A549 (cell line): ENCODE results near the gene SLC39A3. TPM values are rescaled to one million over a fixed set of nuclear protein-coding genes. Genes with fewer than 3 reads are reported as not detected.

Experiments used
- ATAC-seq, 2 experiments: fragments of 200-7000 bp in 1 of 2; fragments of >200 bp in 1 of 2; cut with Nextera tagmentation in 1 of 2; cut with Tn5 transposase in 1 of 2; 3 replicates each; pipeline versions ENCODE4 v1.8.0 to v1.9.1; 2018 to 2020; ENCODE audit warnings: mild to moderate bottlenecking in 1 of 2, moderate library complexity in 1 of 2
- CTCF ChIA-PET: fragments of 300-600 bp; sonication (Branson Sonifier 250); formaldehyde crosslinking; extraction: SDS; loops from one replicate; lab custom pipeline; 2021; ENCODE audit warnings: antibody characterized with exemption, inconsistent platforms; lab: Yijun Ruan, JAX
- POLR2A ChIA-PET: fragments of 350-600 bp; formaldehyde crosslinking; extraction: SDS; loops from one replicate; lab custom pipeline; 2021; ENCODE audit warnings: antibody characterized with exemption, inconsistent platforms; lab: Yijun Ruan, JAX
- DNase-seq, 2 experiments: peaks; one replicate each; pipeline versions ENCODE4 v3.0.0 to v3.0.0-alpha.2; 2011 to 2016; ENCODE audit warnings: low read depth in 1 of 2, low spot score in 1 of 2
- FAIRE-seq: peaks from 2 replicates; lab custom pipeline; 2011; peaks lifted over from hg19 to GRCh38; lab: Jason Lieb, UNC
- H3K27ac ChIP-seq, 2 experiments: fragments of >200 bp; sonication (Bioruptor Twin); formaldehyde crosslinking; 3 replicates each; pipeline ENCODE4 v1.5.1; 2016 to 2017
- H3K4me1 ChIP-seq: fragments of >200 bp; sonication (Bioruptor Twin); formaldehyde crosslinking; 3 replicates; pipeline ENCODE4 v1.6.1; 2016
- H3K4me2 ChIP-seq: fragments of >200 bp; sonication (Bioruptor Twin); formaldehyde crosslinking; 3 replicates; pipeline ENCODE4 v1.6.1; 2016
- H3K4me3 ChIP-seq: fragments of >200 bp; sonication (Bioruptor Twin); formaldehyde crosslinking; 3 replicates; pipeline ENCODE4 v1.5.1; 2016
- H3K9me3 ChIP-seq: fragments of >200 bp; sonication (Bioruptor Twin); formaldehyde crosslinking; 3 replicates; pipeline ENCODE4 v1.6.1; 2016
- HEYL ChIP-seq: fragments of 250-450 bp; sonication (Bioruptor Pico); IDR thresholded peaks from 2 replicates; pipeline ENCODE4 v1.8.0; 2021; ENCODE audit warnings: mild to moderate bottlenecking, moderate library complexity
- KDM1A ChIP-seq: fragments of 200-600 bp; sonication (generic); IDR thresholded peaks from 2 replicates; pipeline ENCODE4 v1.6.1; 2016; ENCODE audit warnings: low read depth, mild to moderate bottlenecking
- KDM5A ChIP-seq: fragments of 200-600 bp; sonication (generic); IDR thresholded peaks from 2 replicates; pipeline ENCODE4 v1.6.1; 2016; ENCODE audit warnings: antibody characterized with exemption, mild to moderate bottlenecking
- RCOR1 ChIP-seq: fragments of 150-350 bp; IDR thresholded peaks from 2 replicates; pipeline ENCODE4 v1.6.1; 2014; ENCODE audit warnings: antibody characterized with exemption, low read length, low read depth
- WGBS: methylation state at CpG from one replicate; pipeline ENCODE4 v1.1.6; 2017; ENCODE audit errors: missing lambda C conversion rate; 5-methylcytosine and 5-hydroxymethylcytosine counted together
- polyA plus RNA-seq, 4 experiments: library from polyadenylated mRNA; depleted of rRNA in 3 of 4; stranded (reverse); fragments of >200 nt; fragmentation: RNase III in 1 of 4; extraction: RNeasy Plus Mini Kit Qiagen cat#74134 plus additional on column Dnase treatment in 1 of 4; gene quantifications; 2 replicates in 3 of 4; 3 replicates in 1 of 4; pipeline ENCODE4 v1.2.3, GENCODE V29; 2011 to 2017
- TF ChIP-seq, protein P1 (sequence below): fragments of 250-450 bp; sonication (Bioruptor Pico); IDR thresholded peaks from 2 replicates; pipeline ENCODE4 v1.5.0; 2020; ENCODE audit warnings: low read depth, mild to moderate bottlenecking, moderate library complexity
- TF ChIP-seq, protein P2 (sequence below): fragments of >200 bp; sonication (Bioruptor Twin); formaldehyde crosslinking; IDR thresholded peaks from 3 replicates; pipeline ENCODE4 v1.6.1; 2016

Gene SLC39A3
- polyA plus RNA-seq, 2 of the 4 experiments (the other 2 are of a cell fraction), result 28.3 to 29.6 TPM

DNA sequence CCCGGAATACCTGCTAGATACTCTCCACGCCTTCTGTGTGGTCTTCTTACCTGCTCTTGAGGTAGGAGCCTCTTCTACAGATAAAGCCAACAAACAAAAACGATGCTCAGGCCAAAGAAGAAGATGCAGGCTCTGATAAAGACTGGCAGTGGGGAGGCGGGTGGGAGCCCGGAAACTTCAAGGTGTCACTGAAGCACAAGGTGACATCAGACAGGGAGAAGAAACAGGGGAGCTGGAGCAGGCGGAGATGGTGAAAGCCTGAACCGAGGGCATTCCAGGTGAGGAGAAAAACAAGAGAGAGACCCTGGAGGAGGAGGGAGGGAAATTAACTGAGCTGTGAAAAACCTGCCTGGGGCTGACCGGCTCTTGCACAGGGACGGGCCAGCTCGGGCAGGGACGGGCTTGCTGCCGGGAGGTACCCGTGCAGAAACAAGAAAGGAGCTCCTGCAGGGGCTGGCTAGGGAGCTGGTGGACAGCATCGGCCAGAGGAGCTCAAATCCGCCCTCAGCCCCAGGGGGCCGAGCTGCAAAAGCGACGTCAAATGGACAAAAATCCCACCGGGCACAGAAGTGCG is 56.3 kb downstream of the SLC39A3 start:
- FAIRE-seq (no peak), ATAC-seq (no peak), DNase-seq (no peak)
- H3K4me2 ChIP-seq, result no peak overlapping the region
- H3K27ac ChIP-seq, result no peak overlapping the region
- H3K4me1 ChIP-seq, result no peaks in the 10 kb centered on the region
- H3K9me3 ChIP-seq, result no peaks in the 10 kb centered on the region
- ChIA-PET POLR2A (no interaction called here), CTCF (interaction anchor here (0.7 to 2.4 kb wide), 3 partner anchors 10 to 66 kb away, joined by 3 to 9 read pairs (median 3); no protein-coding TSS in a partner anchor)
- WGBS, result 73% methylated on average over 20 of the region's 20 CpGs
- TF ChIP-seq, protein P1, sequence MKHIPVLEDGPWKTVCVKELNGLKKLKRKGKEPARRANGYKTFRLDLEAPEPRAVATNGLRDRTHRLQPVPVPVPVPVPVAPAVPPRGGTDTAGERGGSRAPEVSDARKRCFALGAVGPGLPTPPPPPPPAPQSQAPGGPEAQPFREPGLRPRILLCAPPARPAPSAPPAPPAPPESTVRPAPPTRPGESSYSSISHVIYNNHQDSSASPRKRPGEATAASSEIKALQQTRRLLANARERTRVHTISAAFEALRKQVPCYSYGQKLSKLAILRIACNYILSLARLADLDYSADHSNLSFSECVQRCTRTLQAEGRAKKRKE, result no peak
- no peak for TF ChIP-seq RCOR1
- TF ChIP-seq KDM5A, result no peak
- no peak for TF ChIP-seq KDM1A
- TF ChIP-seq, protein P2, sequence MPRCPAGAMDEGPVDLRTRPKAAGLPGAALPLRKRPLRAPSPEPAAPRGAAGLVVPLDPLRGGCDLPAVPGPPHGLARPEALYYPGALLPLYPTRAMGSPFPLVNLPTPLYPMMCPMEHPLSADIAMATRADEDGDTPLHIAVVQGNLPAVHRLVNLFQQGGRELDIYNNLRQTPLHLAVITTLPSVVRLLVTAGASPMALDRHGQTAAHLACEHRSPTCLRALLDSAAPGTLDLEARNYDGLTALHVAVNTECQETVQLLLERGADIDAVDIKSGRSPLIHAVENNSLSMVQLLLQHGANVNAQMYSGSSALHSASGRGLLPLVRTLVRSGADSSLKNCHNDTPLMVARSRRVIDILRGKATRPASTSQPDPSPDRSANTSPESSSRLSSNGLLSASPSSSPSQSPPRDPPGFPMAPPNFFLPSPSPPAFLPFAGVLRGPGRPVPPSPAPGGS, result no peak
- no peak for TF ChIP-seq HEYL
- H3K4me3 ChIP-seq, result no peak overlapping the region

Other genes with a start within 250 kb of the SLC39A3 start
- 0.04 and 0.08 TPM in 2 replicates for gene GNG7, start 37.3 kb downstream of the SLC39A3 start, polyA plus RNA-seq (2011; rRNA removed)
- gene GNG7, start 37.3 kb downstream of the SLC39A3 start, polyA plus RNA-seq (2017; fragmentation: RNase III; extraction: RNeasy Plus Mini Kit Qiagen cat#74134 plus additional on column Dnase treatment), result 0.06 to 0.08 TPM (median 0.07 TPM) in 3 replicates
- 1.6 and 2.5 TPM in 2 replicates for gene DIRAS1, start 18.6 kb downstream of the SLC39A3 start, polyA plus RNA-seq (2011; rRNA removed)
- gene DIRAS1, start 18.6 kb downstream of the SLC39A3 start, polyA plus RNA-seq (2017; fragmentation: RNase III; extraction: RNeasy Plus Mini Kit Qiagen cat#74134 plus additional on column Dnase treatment), result 2.6 to 4.3 TPM (median 3.7 TPM) in 3 replicates
- 39.1 and 44.4 TPM in 2 replicates for gene SGTA, start 43.3 kb upstream of the SLC39A3 start, polyA plus RNA-seq (2011; rRNA removed)
- 47.6 to 51.6 TPM (median 48.0 TPM) in 3 replicates for gene SGTA, start 43.3 kb upstream of the SLC39A3 start, polyA plus RNA-seq (2017; fragmentation: RNase III; extraction: RNeasy Plus Mini Kit Qiagen cat#74134 plus additional on column Dnase treatment)
- 43.5 and 46.7 TPM in 2 replicates for gene THOP1, start 45.5 kb upstream of the SLC39A3 start, polyA plus RNA-seq (2011; rRNA removed)
- 87.7 to 90.5 TPM (median 89.9 TPM) in 3 replicates for gene THOP1, start 45.5 kb upstream of the SLC39A3 start, polyA plus RNA-seq (2017; fragmentation: RNase III; extraction: RNeasy Plus Mini Kit Qiagen cat#74134 plus additional on column Dnase treatment)
- 0.54 and 0.75 TPM in 2 replicates for gene ZNF554, start 79.9 kb upstream of the SLC39A3 start, polyA plus RNA-seq (2011; rRNA removed)
- gene ZNF554, start 79.9 kb upstream of the SLC39A3 start, polyA plus RNA-seq (2017; fragmentation: RNase III; extraction: RNeasy Plus Mini Kit Qiagen cat#74134 plus additional on column Dnase treatment), result 0.33 to 0.65 TPM (median 0.63 TPM) in 3 replicates
- gene ZNF555, start 101.5 kb upstream of the SLC39A3 start, polyA plus RNA-seq (2011; rRNA removed), result 2.3 and 3.7 TPM in 2 replicates
- gene ZNF555, start 101.5 kb upstream of the SLC39A3 start, polyA plus RNA-seq (2017; fragmentation: RNase III; extraction: RNeasy Plus Mini Kit Qiagen cat#74134 plus additional on column Dnase treatment), result 1.4 to 1.7 TPM (median 1.5 TPM) in 3 replicates
- gene ZNF556, start 127.3 kb upstream of the SLC39A3 start, polyA plus RNA-seq (2011; rRNA removed), result not detected in 2 replicates
- not detected in 3 replicates for gene ZNF556, start 127.3 kb upstream of the SLC39A3 start, polyA plus RNA-seq (2017; fragmentation: RNase III; extraction: RNeasy Plus Mini Kit Qiagen cat#74134 plus additional on column Dnase treatment)
- 2.6 and 3.3 TPM in 2 replicates for gene ZNF57, start 160.9 kb upstream of the SLC39A3 start, polyA plus RNA-seq (2011; rRNA removed)
- 1.9 to 2.5 TPM (median 2.2 TPM) in 3 replicates for gene ZNF57, start 160.9 kb upstream of the SLC39A3 start, polyA plus RNA-seq (2017; fragmentation: RNase III; extraction: RNeasy Plus Mini Kit Qiagen cat#74134 plus additional on column Dnase treatment)
- 3.4 and 4.1 TPM in 2 replicates for gene ZNF77, start 205.0 kb upstream of the SLC39A3 start, polyA plus RNA-seq (2011; rRNA removed)
- gene ZNF77, start 205.0 kb upstream of the SLC39A3 start, polyA plus RNA-seq (2017; fragmentation: RNase III; extraction: RNeasy Plus Mini Kit Qiagen cat#74134 plus additional on column Dnase treatment), result 1.7 to 1.9 TPM (median 1.7 TPM) in 3 replicates
- 3.1 and 6.1 TPM in 2 replicates for gene TLE6, start 237.5 kb upstream of the SLC39A3 start, polyA plus RNA-seq (2011; rRNA removed)
- gene TLE6, start 237.5 kb upstream of the SLC39A3 start, polyA plus RNA-seq (2017; fragmentation: RNase III; extraction: RNeasy Plus Mini Kit Qiagen cat#74134 plus additional on column Dnase treatment), result 4.2 to 5.4 TPM (median 5.1 TPM) in 3 replicates